ENCODE measurements around the gene OR10J4.
"Not testable (repeated sequence)": the region's sequence is repeated elsewhere in the genome, so short reads cannot be mapped to it uniquely, and the experiment has no call there.

The OR10J4 gene

GRCh38 chr1:159431904-159432303, at the start of gene OR10J4:
OR10J4 (plus strand) TSS chr1:159432204.
- DNase-seq: no peak

- no peak for DNase-seq
Observed at GRCh38 chr1:159406821-159407220, 25.2 kb upstream of the OR10J4 start.

- DNase-seq: no peak
Observed at GRCh38 chr1:159408862-159409400, 23.1 kb upstream of the OR10J4 start.

GRCh38 chr1:159421821-159422220, 10.2 kb upstream of the OR10J4 start:
- DNase-seq: no peak

- DNase-seq: no peak
Observed at GRCh38 chr1:159428536-159428935, 3.5 kb upstream of the OR10J4 start.

- no peak for DNase-seq
Observed at GRCh38 chr1:159429074-159429861, 2.7 kb upstream of the OR10J4 start.

- DNase-seq: no peak
Observed at GRCh38 chr1:159430985-159431384, 1.0 kb upstream of the OR10J4 start.

GRCh38 chr1:159436469-159436868, 4.5 kb downstream of the OR10J4 start:
- no peak for DNase-seq

- DNase-seq: no peak
Observed at GRCh38 chr1:159439422-159439821, 7.4 kb downstream of the OR10J4 start, which contains the start of gene OR10J1. OR10J1 (plus strand) TSS chr1:159439722; CDS start chr1:159439792, 70 bp downstream.

- no peak for DNase-seq
Observed at GRCh38 chr1:159441360-159441759, 9.4 kb downstream of the OR10J4 start.

GRCh38 chr1:159442428-159442827, 10.4 kb downstream of the OR10J4 start:
- no peak for DNase-seq

- DNase-seq: no peak
Observed at GRCh38 chr1:159443066-159443750, 11.2 kb downstream of the OR10J4 start.

- no peak for DNase-seq
Observed at GRCh38 chr1:159444511-159444910, 12.5 kb downstream of the OR10J4 start.

- DNase-seq: no peak
Observed at GRCh38 chr1:159448181-159448580, 16.2 kb downstream of the OR10J4 start.

GRCh38 chr1:159449605-159450004, 17.6 kb downstream of the OR10J4 start:
- not testable (repeated sequence) for DNase-seq

- DNase-seq: no peak
Observed at GRCh38 chr1:159459551-159459950, 27.5 kb downstream of the OR10J4 start.

- DNase-seq: no peak
Observed at GRCh38 chr1:159465191-159465603, 33.2 kb downstream of the OR10J4 start.

- DNase-seq: no peak
Observed at GRCh38 chr1:159468321-159468720, 36.3 kb downstream of the OR10J4 start.

- no peak for DNase-seq
Observed at GRCh38 chr1:159469921-159470533, 38.0 kb downstream of the OR10J4 start.

GRCh38 chr1:159473335-159473734, 41.3 kb downstream of the OR10J4 start:
- no peak for DNase-seq

GRCh38 chr1:159474926-159475325, 42.9 kb downstream of the OR10J4 start:
- DNase-seq: no peak
